ENCODE results near the gene KYAT1.
A peak's percentile ranks its signal among the peaks of the same experiment; 100 is the strongest.

Gene KYAT1

GRCh38 chr9:128913995-128914772 is 32.4 kb upstream of the KYAT1 start:
- H3K4me3 ChIP-seq (ENCODE audit: control insufficient read depth, low read depth, low read length) = no peak overlapping the region
- no peak for DNase-seq (ENCODE audit: low read depth)
- TF ChIP-seq CTCF (conservative IDR thresholded peaks at IDR 0.05; ENCODE audit: control insufficient read depth, insufficient read depth, low read depth, low read length) = no peak

- no peak for TF ChIP-seq CTCF (conservative IDR thresholded peaks at IDR 0.05; ENCODE audit: control insufficient read depth, insufficient read depth, low read depth, low read length)
- H3K4me3 ChIP-seq (ENCODE audit: control insufficient read depth, low read depth, low read length) = no peak overlapping the region
- DNase-seq (ENCODE audit: low read depth) = no peak
Observed at GRCh38 chr9:128913048-128913900, 31.5 kb upstream of the KYAT1 start.

- no peak for TF ChIP-seq CTCF (conservative IDR thresholded peaks at IDR 0.05; ENCODE audit: control insufficient read depth, insufficient read depth, low read depth, low read length)
- DNase-seq (ENCODE audit: low read depth) = peak; percentile 89
- H3K4me3 ChIP-seq (ENCODE audit: control insufficient read depth, low read depth, low read length) = no peak overlapping the region
Observed at GRCh38 chr9:128912270-128912853, 30.6 kb upstream of the KYAT1 start.

GRCh38 chr9:128911529-128912035 is 29.8 kb upstream of the KYAT1 start:
- no peak overlapping the region for H3K4me3 ChIP-seq (ENCODE audit: control insufficient read depth, low read depth, low read length)
- TF ChIP-seq CTCF (conservative IDR thresholded peaks at IDR 0.05; ENCODE audit: control insufficient read depth, insufficient read depth, low read depth, low read length) = no peak
- DNase-seq (ENCODE audit: low read depth) = peak; percentile 70

GRCh38 chr9:128910906-128911305 is 29.2 kb upstream of the KYAT1 start:
- TF ChIP-seq CTCF (conservative IDR thresholded peaks at IDR 0.05; ENCODE audit: control insufficient read depth, insufficient read depth, low read depth, low read length) = no peak
- no peak overlapping the region for H3K4me3 ChIP-seq (ENCODE audit: control insufficient read depth, low read depth, low read length)
- no peak for DNase-seq (ENCODE audit: low read depth)

- no peak overlapping the region for H3K4me3 ChIP-seq (ENCODE audit: control insufficient read depth, low read depth, low read length)
- DNase-seq (ENCODE audit: low read depth) = no peak
- no peak for TF ChIP-seq CTCF (conservative IDR thresholded peaks at IDR 0.05; ENCODE audit: control insufficient read depth, insufficient read depth, low read depth, low read length)
Observed at GRCh38 chr9:128909859-128910258, 28.1 kb upstream of the KYAT1 start.

Measured in fibroblast of mammary gland (primary cell).